Psoas muscle (tissue), 8 donors: ENCODE data around the gene C1QTNF8. TPM values are rescaled to one million over a fixed set of nuclear protein-coding genes. Genes with fewer than 3 reads are reported as not detected.

ENCODE experiments used
- ATAC-seq, 4 donors: fragments of 200-7000 bp; cut with Tn5 transposase; one replicate each; pipeline ENCODE4 v1.9.1; 2020; ENCODE audit warnings: moderate library complexity in 3 of 4, mild to moderate bottlenecking in 2 of 4
- DNase-seq, 2 donors: peaks; one replicate each; pipeline ENCODE4 v3.0.0-alpha.2; 2020
- H3K27ac ChIP-seq: fragments of 200-600 bp; one replicate; pipeline ENCODE4 v1.8.0; 2022
- H3K27me3 ChIP-seq, 3 donors: fragments of 200-600 bp in 1 of 3; one replicate each; pipeline versions ENCODE4 v1.6.1 to v1.8.0; 2013 to 2022; ENCODE audit warnings: low read length in 2 of 3, mild to moderate bottlenecking in 2 of 3, moderate library complexity in 1 of 3; ENCODE audit not compliant: insufficient read depth in 3 of 3
- H3K36me3 ChIP-seq, 2 donors: fragments of 200-600 bp in 1 of 2; one replicate each; pipeline versions ENCODE4 v1.6.1 to v1.8.0; 2013 to 2022; ENCODE audit warnings: low read depth in 1 of 2, mild to moderate bottlenecking in 1 of 2, moderate library complexity in 1 of 2; ENCODE audit not compliant: insufficient read depth in 1 of 2
- H3K4me1 ChIP-seq: fragments of 200-600 bp; one replicate; pipeline ENCODE4 v1.8.0; 2022
- H3K4me3 ChIP-seq: fragments of 200-600 bp; one replicate; pipeline ENCODE4 v1.8.0; 2022; ENCODE audit warnings: mild to moderate bottlenecking
- H3K9me3 ChIP-seq: fragments of 200-600 bp; one replicate; pipeline ENCODE4 v1.8.0; 2022
- WGBS, 3 donors: extraction: QIAGEN DNeasy Blood & Tissue Kit; methylation state at CpG; one replicate each; pipeline versions ENCODE4 v1.1.6 to v1.1.7; 2013; 5-methylcytosine and 5-hydroxymethylcytosine counted together
- intact Hi-C, 2 donors: fragments of 100-400 bp; cut with DNase I; formaldehyde crosslinking; loops; one replicate each; pipeline versions ENCODE4 v1.11.0 to v1.14.2; 2022
- polyA plus RNA-seq, 3 donors: library from polyadenylated mRNA; stranded (reverse); fragments of 200-250 nt; gene quantifications; one replicate each; pipeline ENCODE4 v1.2.3, GENCODE V29; 2013
- total RNA-seq, 4 donors: library from RNA; stranded (reverse); fragmentation: NEBNext Ultra II Directional in 2 of 4; extraction: Animal tissue kit (Norgen Biotek cat#: 25700) in 2 of 4; gene quantifications; one replicate each; pipeline versions ENCODE4 v1.2.1 to v1.2.4, GENCODE V29; 2021 to 2023
- TF ChIP-seq, protein P1 (sequence below): fragments of 200-600 bp; IDR thresholded peaks from one replicate; pipeline ENCODE4 v1.8.0; 2022; ENCODE audit warnings: antibody characterized with exemption
- donor health status: healthy with polysubstance abuse.
- donor health status: DM: no; HTN: no; CAD: no; lungs with moderate emphysema.
- donor health status: Bipolar disorder and iron deficiency.
- donor health status: healthy.
- donor health status: DM: yes; HTN: yes; CAD: no.
- donor health status: DM: no; HTN: no; CAD: no.
- donor health status: DM: no; HTN: no; CAD: no.
- donor health status: DM: yes; HTN: yes; CAD: no.

The C1QTNF8 gene
- total and polyA plus RNA-seq, 7 donors, result not detected

DNA sequence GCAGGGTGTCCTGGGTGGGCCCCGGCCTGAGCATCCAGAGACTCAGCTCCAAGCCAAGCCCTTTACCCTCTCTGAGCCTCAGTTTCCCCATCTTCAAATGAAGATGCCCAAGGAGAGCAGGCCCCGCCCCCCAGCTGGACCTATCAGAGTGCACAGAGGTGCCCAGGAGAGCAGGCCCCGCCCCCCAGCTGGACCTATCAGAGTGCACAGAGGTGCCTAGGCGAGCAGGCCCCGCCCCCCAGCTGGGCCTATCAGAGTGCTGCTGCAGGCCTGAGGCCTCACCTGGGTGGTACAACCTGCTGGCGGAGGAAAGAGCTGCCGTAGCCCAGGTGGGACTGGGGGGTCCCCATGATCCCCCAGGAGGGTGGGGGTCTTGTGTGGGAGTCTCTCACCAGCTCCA lies 26.9 kb downstream of the C1QTNF8 start:
- Histone ChIP-seq H3K27ac (no peak overlapping the region), H3K4me1 (no peaks in the 10 kb centered on the region), H3K9me3 (no peaks in the 10 kb centered on the region), H3K36me3 (no peaks in the 10 kb centered on the region), H3K27me3 (peaks cover 0 to 79% (median 43%) of the 10 kb centered on the region in 3 donors), H3K4me3 (no peak overlapping the region)
- ATAC-seq (no peak), DNase-seq (no peak)
- intact Hi-C loops, result no loop called here
- 90 to 93% (median 92%) methylated on average over 7 of the region's 7 CpGs for WGBS, 3 donors
- TF ChIP-seq, protein P1, sequence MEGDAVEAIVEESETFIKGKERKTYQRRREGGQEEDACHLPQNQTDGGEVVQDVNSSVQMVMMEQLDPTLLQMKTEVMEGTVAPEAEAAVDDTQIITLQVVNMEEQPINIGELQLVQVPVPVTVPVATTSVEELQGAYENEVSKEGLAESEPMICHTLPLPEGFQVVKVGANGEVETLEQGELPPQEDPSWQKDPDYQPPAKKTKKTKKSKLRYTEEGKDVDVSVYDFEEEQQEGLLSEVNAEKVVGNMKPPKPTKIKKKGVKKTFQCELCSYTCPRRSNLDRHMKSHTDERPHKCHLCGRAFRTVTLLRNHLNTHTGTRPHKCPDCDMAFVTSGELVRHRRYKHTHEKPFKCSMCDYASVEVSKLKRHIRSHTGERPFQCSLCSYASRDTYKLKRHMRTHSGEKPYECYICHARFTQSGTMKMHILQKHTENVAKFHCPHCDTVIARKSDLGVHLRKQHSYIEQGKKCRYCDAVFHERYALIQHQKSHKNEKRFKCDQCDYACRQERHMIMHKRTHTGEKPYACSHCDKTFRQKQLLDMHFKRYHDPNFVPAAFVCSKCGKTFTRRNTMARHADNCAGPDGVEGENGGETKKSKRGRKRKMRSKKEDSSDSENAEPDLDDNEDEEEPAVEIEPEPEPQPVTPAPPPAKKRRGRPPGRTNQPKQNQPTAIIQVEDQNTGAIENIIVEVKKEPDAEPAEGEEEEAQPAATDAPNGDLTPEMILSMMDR, result no peak

DNA sequence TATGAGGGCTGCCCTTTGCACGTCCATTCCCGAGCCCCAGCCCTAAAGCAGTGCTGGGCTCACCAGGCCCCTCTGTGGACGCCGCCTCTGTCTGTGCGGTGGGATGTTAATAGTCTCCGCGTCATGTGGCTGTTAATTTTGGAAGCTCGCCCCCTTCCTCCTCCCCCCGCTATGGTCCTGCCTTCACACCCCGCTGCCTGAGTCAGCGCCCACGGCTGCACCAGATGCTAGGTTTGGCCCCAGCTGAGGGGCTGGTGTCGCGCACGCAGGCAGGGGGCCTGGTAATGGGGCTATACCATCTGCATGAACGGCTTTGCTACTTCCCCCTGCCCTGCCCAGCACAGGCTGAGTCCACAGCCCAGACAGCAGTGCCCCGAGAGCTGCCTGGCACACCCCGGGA lies 27.6 kb downstream of the C1QTNF8 start:
- no peaks in the 10 kb centered on the region for H3K9me3 ChIP-seq
- WGBS, 3 donors, result 45 to 56% (median 49%) methylated on average over 18 of the region's 18 CpGs
- peaks cover 0 to 76% (median 44%) of the 10 kb centered on the region in 3 donors for H3K27me3 ChIP-seq
- intact Hi-C loops, result no loop called here
- H3K27ac ChIP-seq, result no peak overlapping the region
- H3K4me3 ChIP-seq, result no peak overlapping the region
- no peaks in the 10 kb centered on the region for H3K4me1 ChIP-seq
- TF ChIP-seq, protein P1, result no peak
- ATAC-seq, result no peak
- no peak for DNase-seq
- H3K36me3 ChIP-seq, result no peaks in the 10 kb centered on the region

DNA sequence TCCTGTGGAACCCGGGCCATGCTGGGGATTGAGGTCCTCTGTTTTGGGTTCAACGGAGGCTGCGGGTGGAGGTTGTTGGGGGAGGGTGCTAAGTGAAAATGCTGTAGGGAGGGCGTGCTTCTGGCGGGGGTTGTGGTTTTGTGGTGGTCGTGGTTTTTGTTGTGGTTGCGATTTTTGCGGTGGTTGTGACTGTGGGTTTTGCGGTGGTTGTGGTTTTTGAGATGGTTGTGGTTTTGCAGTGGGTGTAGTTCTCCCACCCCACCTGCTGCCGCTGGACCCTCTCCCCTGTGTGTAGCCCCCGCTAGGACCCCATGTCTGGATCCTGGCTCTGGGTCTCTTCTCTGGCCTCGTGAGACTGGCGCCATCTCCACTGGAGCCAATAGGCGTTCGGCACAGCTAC lies 28.4 kb downstream of the C1QTNF8 start:
- H3K27ac ChIP-seq, result no peak overlapping the region
- no peak overlapping the region for H3K4me3 ChIP-seq
- no peaks in the 10 kb centered on the region for H3K9me3 ChIP-seq
- peaks cover 0 to 73% (median 37%) of the 10 kb centered on the region in 3 donors for H3K27me3 ChIP-seq
- WGBS, 3 donors, result 64 to 69% (median 65%) methylated on average over 14 to 15 of the region's 15 CpGs
- TF ChIP-seq, protein P1, result no peak
- H3K4me1 ChIP-seq, result no peaks in the 10 kb centered on the region
- DNase-seq, result no peak
- H3K36me3 ChIP-seq, result no peaks in the 10 kb centered on the region
- no peak for ATAC-seq
- intact Hi-C loops, result no loop called here

DNA sequence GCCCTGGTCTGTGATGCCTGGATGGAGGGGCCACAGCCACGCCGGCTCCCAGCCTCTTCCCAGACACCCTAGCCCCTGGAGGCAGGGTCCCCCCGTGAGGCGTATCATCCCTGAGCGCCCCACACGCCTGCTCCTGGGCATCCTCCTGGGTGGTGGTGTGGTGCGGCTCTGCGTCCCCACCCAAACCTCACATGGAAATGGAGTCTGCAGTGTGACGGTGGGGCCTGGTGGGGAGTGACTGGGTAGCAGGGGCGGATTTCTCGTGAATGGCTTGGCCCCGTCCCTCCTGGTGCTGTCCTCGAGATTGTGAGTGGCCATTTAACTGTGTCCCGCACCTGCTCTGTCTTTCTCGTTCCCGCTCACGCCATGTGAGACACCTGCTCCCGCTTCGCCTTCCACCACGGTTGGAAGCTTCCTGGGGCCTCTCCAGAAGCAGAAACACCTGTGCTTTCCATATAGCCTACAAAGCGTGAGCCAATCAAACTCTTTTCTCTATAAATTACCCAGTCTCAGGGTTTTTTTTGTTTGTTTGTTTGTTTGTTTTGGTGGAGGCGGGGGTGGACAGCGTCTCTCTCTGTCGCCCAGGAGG lies 29.4 kb downstream of the C1QTNF8 start:
- H3K27me3 ChIP-seq, result peaks cover 0 to 64% (median 31%) of the 10 kb centered on the region in 3 donors
- ATAC-seq (no peak), DNase-seq (no peak)
- intact Hi-C loops, result no loop called here
- TF ChIP-seq, protein P1, result no peak
- H3K4me3 ChIP-seq, result no peak overlapping the region
- no peaks in the 10 kb centered on the region for H3K36me3 ChIP-seq
- no peaks in the 10 kb centered on the region for H3K9me3 ChIP-seq
- WGBS, 3 donors, result 41 to 52% (median 43%) methylated on average over 24 of the region's 24 CpGs
- no peak overlapping the region for H3K27ac ChIP-seq
- no peaks in the 10 kb centered on the region for H3K4me1 ChIP-seq
